Mucosa of descending colon (tissue), 3 donors: ENCODE results near the gene CCDC6. TPM values are rescaled to one million over a fixed set of nuclear protein-coding genes. Genes with fewer than 3 reads are reported as not detected.

ENCODE experiments used
- ATAC-seq: fragments of 200-7000 bp; cut with Tn5 transposase; one replicate; pipeline ENCODE4 v1.9.1; 2020; ENCODE audit warnings: mild to moderate bottlenecking, moderate library complexity
- DNase-seq, 3 donors: peaks; one replicate each; pipeline ENCODE4 v3.0.0-alpha.2; 2020
- H3K36me3 ChIP-seq: fragments of 200-600 bp; one replicate; pipeline ENCODE4 v1.8.0; 2021; ENCODE audit warnings: low read depth, mild to moderate bottlenecking
- H3K4me1 ChIP-seq: fragments of 200-600 bp; one replicate; pipeline ENCODE4 v1.8.0; 2021; ENCODE audit warnings: low read depth, mild to moderate bottlenecking
- H3K4me3 ChIP-seq: fragments of 200-600 bp; one replicate; pipeline ENCODE4 v1.8.0; 2021; ENCODE audit warnings: mild to moderate bottlenecking
- H3K9me3 ChIP-seq: fragments of 200-600 bp; one replicate; pipeline ENCODE4 v1.8.0; 2021; ENCODE audit warnings: mild to moderate bottlenecking
- CTCF ChIP-seq: fragments of 200-600 bp; IDR thresholded peaks from one replicate; pipeline ENCODE4 v1.8.0; 2022; ENCODE audit warnings: antibody characterized with exemption, mild to moderate bottlenecking
- intact Hi-C, 2 donors: fragments of 100-400 bp; cut with DNase I in 1 of 2; cut with micrococcal nuclease in 1 of 2; formaldehyde crosslinking; loops; one replicate each; pipeline versions ENCODE4 v1.11.0 to v1.11.1; 2022; cut with DNase I, micrococcal nuclease
- total RNA-seq, 3 donors: library from RNA; stranded (reverse); fragmentation: NEBNext Ultra II Directional in 2 of 3; extraction: Animal tissue kit (Norgen Biotek cat#: 25700) in 2 of 3; gene quantifications; one replicate each; pipeline versions ENCODE4 v1.2.1 to v1.2.4, GENCODE V29; 2021 to 2023
- donor health status: DM: no; HTN: no; CAD: no; lungs with moderate emphysema.
- donor health status: DM: no; HTN: no; CAD: no.
- donor health status: DM: no; HTN: yes; CAD: no.

Gene CCDC6
- total RNA-seq, 3 donors from 2014 or later = 54.5 to 73.1 (median 62.7) TPM

GRCh38 chr10:59926086-59926485 lies 19.7 kb upstream of the CCDC6 start:
- DNase-seq = peak in 1 of 3 donors; percentile 32
- H3K36me3 ChIP-seq = no peaks in the 10 kb centered on the region
- peak; percentile 76 for ATAC-seq

GRCh38 chr10:59922907-59923306 lies 16.6 kb upstream of the CCDC6 start:
- Histone ChIP-seq H3K9me3 (peaks cover 20% of the 10 kb centered on the region), H3K4me3 (no peak overlapping the region), H3K36me3 (no peaks in the 10 kb centered on the region), H3K4me1 (no peaks in the 10 kb centered on the region)
- intact Hi-C loops = no loop called here
- no peak for DNase-seq
- ATAC-seq = no peak
- no peak for TF ChIP-seq CTCF

More at GRCh38 chr10:59926086-59926485, 19.7 kb upstream of the CCDC6 start:
- TF ChIP-seq CTCF = no peak
- Histone ChIP-seq H3K4me1 (no peaks in the 10 kb centered on the region), H3K9me3 (peaks cover 20% of the 10 kb centered on the region), H3K4me3 (no peak overlapping the region)
- intact Hi-C loops = no loop called here

- intact Hi-C loops = no loop called here
Observed at GRCh38 chr10:59917922-59918321, 11.6 kb upstream of the CCDC6 start.

GRCh38 chr10:59913547-59914237 lies 7.3 kb upstream of the CCDC6 start:
- DNase-seq (no peak), ATAC-seq (no peak)
- H3K4me3 ChIP-seq = no peak overlapping the region
- intact Hi-C loops = no loop called here
- no peak for TF ChIP-seq CTCF
- no peaks in the 10 kb centered on the region for H3K4me1 ChIP-seq
- no peaks in the 10 kb centered on the region for H3K36me3 ChIP-seq
- peaks cover 11% of the 10 kb centered on the region for H3K9me3 ChIP-seq

More at GRCh38 chr10:59917922-59918321, 11.6 kb upstream of the CCDC6 start:
- H3K4me1 ChIP-seq = no peaks in the 10 kb centered on the region
- DNase-seq (no peak), ATAC-seq (no peak)
- no peaks in the 10 kb centered on the region for H3K36me3 ChIP-seq
- H3K9me3 ChIP-seq = peaks cover 22% of the 10 kb centered on the region
- H3K4me3 ChIP-seq = no peak overlapping the region
- no peak for TF ChIP-seq CTCF

- H3K9me3 ChIP-seq = peaks cover 11% of the 10 kb centered on the region
- DNase-seq (no peak), ATAC-seq (no peak)
- H3K4me3 ChIP-seq = no peak overlapping the region
- no peaks in the 10 kb centered on the region for H3K36me3 ChIP-seq
- no peak for TF ChIP-seq CTCF
- intact Hi-C loops = no loop called here
- peaks cover 3% of the 10 kb centered on the region for H3K4me1 ChIP-seq
Observed at GRCh38 chr10:59910867-59911266, 4.5 kb upstream of the CCDC6 start.
